HepG2 (cell line): ENCODE measurements around the gene ZDHHC8. TPM values are rescaled to one million over a fixed set of nuclear protein-coding genes. Genes with fewer than 3 reads are reported as not detected.

Source experiments
- E2F5 ChIP-seq: sonication (generic); formaldehyde crosslinking; conservative IDR thresholded peaks from 2 replicates; pipeline ENCODE4 v1.4.0; 2020; ENCODE audit warnings: missing genetic modification reagents
- GABPB1 ChIP-seq: IDR thresholded peaks from 2 replicates; pipeline ENCODE4 v1.6.1; 2016; ENCODE audit warnings: mild to moderate bottlenecking, missing genetic modification reagents, moderate library complexity, missing compliant biosample characterization
- HHEX ChIP-seq: IDR thresholded peaks from 2 replicates; pipeline ENCODE4 v1.6.1; 2016; ENCODE audit warnings: control low read depth
- IKZF5 ChIP-seq: IDR thresholded peaks from 2 replicates; pipeline ENCODE4 v1.6.1; 2018; ENCODE audit warnings: missing genetic modification reagents, mild to moderate bottlenecking, missing compliant biosample characterization
- JDP2 ChIP-seq: sonication (generic); formaldehyde crosslinking; IDR thresholded peaks from 2 replicates; pipeline ENCODE4 v1.8.1; 2022; ENCODE audit warnings: missing genetic modification reagents, borderline replicate concordance
- KDM5B ChIP-seq: sonication (generic); formaldehyde crosslinking; IDR thresholded peaks from 2 replicates; pipeline ENCODE4 v1.4.0; 2020; ENCODE audit warnings: missing genetic modification reagents, mild to moderate bottlenecking, borderline replicate concordance
- MAFK ChIP-seq, 2 experiments: IDR thresholded peaks in 1 of 2; conservative IDR thresholded peaks in 1 of 2; 2 replicates each; pipeline ENCODE4 v1.6.1; 2011; ENCODE audit warnings: improper control_type of control experiment in 2 of 2, low read length in 2 of 2
- MAZ ChIP-seq, 2 experiments: sonication (generic) in 1 of 2; formaldehyde crosslinking in 1 of 2; IDR thresholded peaks; 2 replicates each; pipeline versions ENCODE4 v1.5.0 to v1.6.1; 2012 to 2020; ENCODE audit warnings: low read depth in 2 of 2, mild to moderate bottlenecking in 2 of 2, borderline replicate concordance in 1 of 2, improper control_type of control experiment in 1 of 2, low read length in 1 of 2, missing genetic modification reagents in 1 of 2, moderate library complexity in 1 of 2
- NCOA5 ChIP-seq: sonication (generic); formaldehyde crosslinking; IDR thresholded peaks from 2 replicates; pipeline ENCODE4 v1.4.0; 2020; ENCODE audit warnings: missing genetic modification reagents
- SNAPC4 ChIP-seq: sonication (generic); formaldehyde crosslinking; IDR thresholded peaks from 2 replicates; pipeline ENCODE4 v1.4.0; 2020; ENCODE audit warnings: mild to moderate bottlenecking, missing genetic modification reagents
- SP2 ChIP-seq: sonication (generic); formaldehyde crosslinking; IDR thresholded peaks from 2 replicates; pipeline ENCODE4 v1.5.1; 2020; ENCODE audit warnings: mild to moderate bottlenecking, missing genetic modification reagents
- TEAD3 ChIP-seq: optimal IDR thresholded peaks from 2 replicates; pipeline ENCODE3; 2016; ENCODE audit warnings: borderline replicate concordance
- TRIM24 ChIP-seq: sonication (generic); formaldehyde crosslinking; IDR thresholded peaks from 2 replicates; pipeline ENCODE4 v1.8.0; 2022; ENCODE audit warnings: mild to moderate bottlenecking, missing genetic modification reagents
- U2AF2 ChIP-seq: fragments of 200-400 bp; formaldehyde crosslinking; IDR thresholded peaks from 2 replicates; pipeline ENCODE4 v1.6.1; 2017; ENCODE audit warnings: low read depth, mild to moderate bottlenecking, low read length
- YY1 ChIP-seq: IDR thresholded peaks from 2 replicates; pipeline ENCODE4 v1.6.1; 2011; ENCODE audit warnings: low read length, low read depth, moderate library complexity, mild to moderate bottlenecking; ENCODE audit not compliant: insufficient read depth, insufficient replicate concordance
- ZNF30 ChIP-seq: sonication (generic); formaldehyde crosslinking; IDR thresholded peaks from 2 replicates; pipeline ENCODE4 v1.5.0; 2020; ENCODE audit warnings: mild to moderate bottlenecking, missing genetic modification reagents
- ZNF672 ChIP-seq: sonication (generic); formaldehyde crosslinking; IDR thresholded peaks from 2 replicates; pipeline ENCODE4 v1.8.1; 2022; ENCODE audit warnings: missing genetic modification reagents
- polyA plus RNA-seq, 8 experiments: library from polyadenylated mRNA; depleted of rRNA in 3 of 8; stranded (reverse) in 7 of 8; unstranded in 1 of 8; fragments of >200 nt; fragmentation: Illumina TruSeq in 4 of 8; extraction: Trizol in 4 of 8; gene quantifications; 2 replicates each; pipeline versions ENCODE4 v1.2.1 to v1.2.3, GENCODE V29; 2011 to 2016; ENCODE audit warnings: low read depth in 4 of 8, missing spikeins in 1 of 8, mixed read lengths in 1 of 8; ENCODE audit not compliant: insufficient read depth in 1 of 8
- total RNA-seq, 5 experiments: library from RNA; depleted of rRNA; stranded (reverse); fragments of >200 nt; fragmentation: Illumina TruSeq; extraction: Trizol; gene quantifications; 2 replicates each; pipeline ENCODE4 v1.2.3, GENCODE V29; 2016; ENCODE audit warnings: low read depth in 1 of 5
- TF ChIP-seq, protein P1 (sequence below): sonication (generic); formaldehyde crosslinking; IDR thresholded peaks from 2 replicates; pipeline ENCODE4 v1.8.1; 2023; ENCODE audit warnings: mild to moderate bottlenecking, moderate library complexity, missing genetic modification reagents
- TF ChIP-seq, protein P2 (sequence below): sonication (generic); formaldehyde crosslinking; IDR thresholded peaks from 2 replicates; pipeline ENCODE4 v1.8.0; 2022; ENCODE audit warnings: missing genetic modification reagents, mild to moderate bottlenecking, borderline replicate concordance

The ZDHHC8 gene
- total and polyA plus RNA-seq, 2 of the 13 experiments (the other 11 are each of a cell fraction or from before 2014, with no cell fraction given), result 7.5 to 21.3 TPM

- TF ChIP-seq, protein P1, sequence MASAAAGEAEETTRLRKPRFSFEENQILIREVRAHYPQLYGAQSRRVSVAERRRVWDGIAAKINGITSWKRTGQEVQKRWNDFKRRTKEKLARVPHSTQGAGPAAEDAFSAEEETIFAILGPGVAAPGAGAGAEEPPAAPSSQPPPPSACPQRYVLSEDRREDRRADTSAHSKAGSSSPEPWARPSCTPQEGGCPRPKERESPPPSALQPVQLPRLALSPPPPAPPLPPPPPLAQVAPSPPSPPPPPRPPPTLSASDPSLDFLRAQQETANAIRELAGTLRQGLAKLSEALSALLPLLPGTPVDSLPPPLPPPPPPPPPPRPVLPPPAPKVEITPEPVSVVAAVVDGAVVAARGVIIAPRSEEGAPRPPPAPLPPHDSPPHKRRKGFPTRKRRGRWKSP (CRISPR knock-in tag), result no peak
- no peak for TF ChIP-seq ZNF30 (CRISPR knock-in tag)
- TF ChIP-seq YY1, result no peak
- TF ChIP-seq U2AF2, result no peak
- no peak for TF ChIP-seq ZNF672 (CRISPR knock-in tag)
- no peak for TF ChIP-seq TEAD3 (CRISPR knock-in tag)
- no peak for TF ChIP-seq E2F5 (CRISPR knock-in tag)
- no peak for TF ChIP-seq MAZ (IDR thresholded peaks at IDR 0.05; ENCODE audit: borderline replicate concordance, low read depth, low read length)
- TF ChIP-seq MAZ (CRISPR knock-in tag; IDR thresholded peaks at IDR 0.05; ENCODE audit: low read depth), result 0 out of 2 replicates have a peak, but pooled peaks have one; percentile 53
- peak; percentile 92 for TF ChIP-seq GABPB1 (CRISPR knock-in tag)
- peak; percentile 73; the same call in 1 of the 2 replicates for TF ChIP-seq SP2 (CRISPR knock-in tag)
- peak; percentile 36; the same call in 1 of the 2 replicates for TF ChIP-seq KDM5B (CRISPR knock-in tag)
- TF ChIP-seq HHEX (CRISPR knock-in tag), result no peak
- no peak for TF ChIP-seq MAFK (conservative IDR thresholded peaks at IDR 0.05 in 1 of 2, IDR thresholded peaks at IDR 0.05 in 1 of 2; ENCODE audit: low read length in 2 of 2)
- TF ChIP-seq NCOA5 (CRISPR knock-in tag), result no peak
- TF ChIP-seq IKZF5 (CRISPR knock-in tag), result 0 out of 2 replicates have a peak, but pooled peaks have one; percentile 3
- TF ChIP-seq, protein P2, sequence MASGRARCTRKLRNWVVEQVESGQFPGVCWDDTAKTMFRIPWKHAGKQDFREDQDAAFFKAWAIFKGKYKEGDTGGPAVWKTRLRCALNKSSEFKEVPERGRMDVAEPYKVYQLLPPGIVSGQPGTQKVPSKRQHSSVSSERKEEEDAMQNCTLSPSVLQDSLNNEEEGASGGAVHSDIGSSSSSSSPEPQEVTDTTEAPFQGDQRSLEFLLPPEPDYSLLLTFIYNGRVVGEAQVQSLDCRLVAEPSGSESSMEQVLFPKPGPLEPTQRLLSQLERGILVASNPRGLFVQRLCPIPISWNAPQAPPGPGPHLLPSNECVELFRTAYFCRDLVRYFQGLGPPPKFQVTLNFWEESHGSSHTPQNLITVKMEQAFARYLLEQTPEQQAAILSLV (CRISPR knock-in tag), result peak; percentile 24; the same call in 1 of the 2 replicates
- no peak for TF ChIP-seq JDP2
- TF ChIP-seq SNAPC4 (CRISPR knock-in tag), result no peak
- TF ChIP-seq TRIM24 (CRISPR knock-in tag), result no peak
Observed at GRCh38 chr22:20130731-20131596, 640 bp upstream of the ZDHHC8 start (continued).
